Measurements from ENCODE around the gene CX3CR1.

The CX3CR1 gene

GRCh38 chr3:39313289-39313688, 33.5 kb upstream of the CX3CR1 start:
- POLR2A ChIA-PET (ENCODE audit: low non-redundant PET), result no interaction called here
- H3K27ac ChIP-seq, result no peak overlapping the region
- no peak for TF ChIP-seq CTCF (conservative IDR thresholded peaks at IDR 0.05; ENCODE audit: low read depth)
- no peak for DNase-seq (ENCODE audit: low spot score)
- CTCF ChIA-PET, result no interaction called here

- TF ChIP-seq CTCF (conservative IDR thresholded peaks at IDR 0.05; ENCODE audit: low read depth), result no peak
- DNase-seq (ENCODE audit: low spot score), result no peak
- CTCF ChIA-PET, result interaction anchor here (0.5 kb wide), 1 partner anchor 208 kb away, joined by 3 read pairs; no protein-coding TSS in a partner anchor
- POLR2A ChIA-PET (ENCODE audit: low non-redundant PET), result no interaction called here
- no peak overlapping the region for H3K27ac ChIP-seq
Observed at GRCh38 chr3:39302178-39302577, 22.3 kb upstream of the CX3CR1 start.

- H3K27ac ChIP-seq, result no peak overlapping the region
- TF ChIP-seq CTCF (conservative IDR thresholded peaks at IDR 0.05; ENCODE audit: low read depth), result no peak
- POLR2A ChIA-PET (ENCODE audit: low non-redundant PET), result no interaction called here
- CTCF ChIA-PET, result interaction anchor here (0.6 kb wide), 1 partner anchor 95 kb away, joined by 3 read pairs; no protein-coding TSS in a partner anchor
- no peak for DNase-seq (ENCODE audit: low spot score)
Observed at GRCh38 chr3:39299279-39299678, 19.4 kb upstream of the CX3CR1 start.

- CTCF ChIA-PET, result interaction anchor here (0.6 kb wide), 1 partner anchor 638 kb away, joined by 6 read pairs; no protein-coding TSS in a partner anchor
- TF ChIP-seq CTCF (conservative IDR thresholded peaks at IDR 0.05; ENCODE audit: low read depth), result no peak
- POLR2A ChIA-PET (ENCODE audit: low non-redundant PET), result no interaction called here
Observed at GRCh38 chr3:39296197-39297077, 16.6 kb upstream of the CX3CR1 start.

GRCh38 chr3:39295184-39295775, 15.4 kb upstream of the CX3CR1 start:
- ChIA-PET CTCF (interaction anchor here (0.6 kb wide), 2 partner anchors 104 to 636 kb away, joined by 3 to 6 read pairs; no protein-coding TSS in a partner anchor), POLR2A (ENCODE audit: low non-redundant PET) (no interaction called here)
- no peak for DNase-seq (ENCODE audit: low spot score)
- no peak overlapping the region for H3K27ac ChIP-seq
- no peak for TF ChIP-seq CTCF (conservative IDR thresholded peaks at IDR 0.05; ENCODE audit: low read depth)

More at GRCh38 chr3:39296197-39297077, 16.6 kb upstream of the CX3CR1 start:
- H3K27ac ChIP-seq, result no peak overlapping the region
- no peak for DNase-seq (ENCODE audit: low spot score)

GRCh38 chr3:39294446-39295183, 14.8 kb upstream of the CX3CR1 start:
- no peak overlapping the region for H3K27ac ChIP-seq
- CTCF ChIA-PET, result interaction anchor here (0.6 kb wide), 1 partner anchor 103 kb away, joined by 3 read pairs; no protein-coding TSS in a partner anchor
- POLR2A ChIA-PET (ENCODE audit: low non-redundant PET), result no interaction called here
- TF ChIP-seq CTCF (conservative IDR thresholded peaks at IDR 0.05; ENCODE audit: low read depth), result no peak
- DNase-seq (ENCODE audit: low spot score), result no peak
